DMS79 (cell line): ENCODE data around the gene EGFL7.

Experiments
- DNase-seq: peaks from one replicate; lab custom pipeline; 2025; lab: John Stamatoyannopoulos, UW

EGFL7 gene

DNA sequence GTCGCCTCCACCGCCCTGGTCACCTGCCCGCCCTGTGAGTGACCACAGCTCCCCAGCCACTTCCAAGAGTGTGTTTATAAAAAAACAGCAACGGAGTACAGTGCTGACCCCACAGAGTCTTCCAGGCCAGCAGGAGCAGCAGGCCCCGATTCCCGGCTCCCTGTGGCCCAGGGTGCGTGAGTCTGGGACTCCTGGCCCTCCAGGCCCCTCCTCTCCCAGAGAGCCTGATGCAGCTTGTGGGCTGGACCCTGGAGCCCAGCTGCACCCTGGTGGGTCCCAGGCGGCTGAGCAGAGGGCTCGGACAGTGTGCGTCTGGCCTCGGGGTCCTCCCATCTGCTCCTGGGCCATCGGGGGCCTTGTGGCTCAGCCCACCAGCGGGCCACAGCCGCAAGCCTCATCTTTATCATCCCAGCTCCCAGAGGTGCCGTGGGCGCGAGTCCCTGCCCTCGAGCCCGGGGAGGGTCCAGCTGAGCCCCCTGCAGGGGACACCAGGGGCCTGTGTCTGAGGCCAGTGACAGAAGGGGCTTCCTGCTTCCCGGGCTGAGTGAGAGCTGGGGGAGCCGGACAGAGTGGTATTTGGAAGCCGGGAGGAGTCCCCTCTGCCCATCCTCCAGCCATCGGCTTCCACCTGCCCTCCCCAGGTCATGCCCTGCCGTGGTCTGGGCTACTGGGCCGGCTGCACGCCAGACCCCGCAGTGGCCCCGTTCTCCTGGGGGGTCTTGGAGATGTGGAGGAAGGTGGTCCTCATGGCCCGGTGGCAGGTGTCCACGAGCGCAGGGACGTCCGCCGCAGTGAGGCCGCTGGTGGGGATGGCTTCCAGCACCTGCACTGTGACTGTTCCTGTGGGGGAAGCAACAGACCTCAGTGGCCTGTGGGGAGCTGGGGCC, 10.6 kb downstream of the EGFL7 start:
- no peak for DNase-seq

DNA sequence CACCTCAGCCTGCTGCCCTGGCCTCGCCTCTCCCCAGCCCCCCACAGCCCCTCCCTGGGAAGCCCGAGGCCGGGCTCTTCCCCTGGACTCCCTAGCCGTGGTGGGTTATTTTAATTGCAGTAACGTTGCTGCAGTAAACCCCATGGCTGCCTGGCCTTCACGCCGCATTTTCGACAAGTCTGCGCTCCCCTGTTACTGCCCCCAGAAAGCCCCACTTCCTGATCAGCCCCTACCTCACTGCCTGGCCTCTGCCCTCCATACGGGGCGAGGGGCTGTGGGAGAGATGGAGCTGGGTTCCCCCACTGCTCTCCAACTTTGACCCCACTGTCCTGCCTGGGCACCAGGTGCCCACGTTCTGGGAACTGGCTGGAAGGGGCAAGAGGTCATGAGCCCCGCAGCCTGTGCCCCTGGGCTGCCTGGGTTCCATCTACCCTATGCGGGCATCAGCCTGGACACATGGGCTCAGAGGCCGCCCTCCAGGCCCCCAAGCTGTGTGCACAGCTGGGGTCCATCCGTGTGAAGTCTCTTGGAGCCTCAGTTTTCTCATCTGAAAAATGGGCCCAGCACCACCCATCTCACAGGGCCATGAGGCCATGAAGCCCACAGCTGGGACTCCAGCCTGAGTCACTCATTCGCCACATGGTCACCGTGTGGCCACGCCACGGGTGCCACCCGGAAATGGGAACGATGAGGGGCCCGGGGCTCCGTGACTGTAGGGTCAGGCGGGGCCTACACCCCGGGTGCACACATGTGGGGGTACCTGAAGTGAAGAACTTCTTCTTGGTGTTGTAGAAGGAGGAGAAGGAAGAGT, 11.5 kb downstream of the EGFL7 start:
- no peak for DNase-seq

DNA sequence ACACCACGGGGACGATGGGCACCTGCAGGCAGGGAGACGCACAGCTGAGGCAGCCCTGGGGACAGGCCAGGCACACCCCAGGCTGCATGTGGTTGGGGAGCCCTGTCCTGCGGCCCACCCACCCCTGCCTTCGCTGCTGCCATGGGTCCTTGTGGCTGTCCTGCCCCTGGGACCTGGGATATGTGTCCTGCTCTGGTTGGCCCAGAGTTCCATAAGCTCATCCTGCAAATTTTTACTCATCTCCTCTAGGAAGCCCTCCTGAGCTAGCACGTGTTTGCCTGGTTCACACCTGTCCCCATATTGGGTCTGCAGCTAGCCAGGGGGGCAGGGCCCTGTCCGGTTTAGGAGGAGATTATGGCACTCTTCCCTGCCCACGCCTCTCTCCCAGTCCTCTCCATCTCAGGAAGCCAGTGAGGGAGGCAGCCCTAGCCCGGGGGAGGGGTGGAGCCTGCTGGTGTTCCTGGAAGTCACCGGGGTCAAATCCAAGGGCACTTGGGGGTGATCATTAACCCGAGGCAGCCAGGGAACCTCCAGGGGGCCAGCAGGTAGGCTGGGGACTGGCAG, 12.2 kb downstream of the EGFL7 start:
- DNase-seq: no peak

- no peak for DNase-seq
Observed at GRCh38 chr9:136675477-136676296, 13.0 kb downstream of the EGFL7 start.

GRCh38 chr9:136676297-136676794, 13.6 kb downstream of the EGFL7 start:
- DNase-seq: no peak

GRCh38 chr9:136676920-136677686, 14.4 kb downstream of the EGFL7 start:
- no peak for DNase-seq

DNA sequence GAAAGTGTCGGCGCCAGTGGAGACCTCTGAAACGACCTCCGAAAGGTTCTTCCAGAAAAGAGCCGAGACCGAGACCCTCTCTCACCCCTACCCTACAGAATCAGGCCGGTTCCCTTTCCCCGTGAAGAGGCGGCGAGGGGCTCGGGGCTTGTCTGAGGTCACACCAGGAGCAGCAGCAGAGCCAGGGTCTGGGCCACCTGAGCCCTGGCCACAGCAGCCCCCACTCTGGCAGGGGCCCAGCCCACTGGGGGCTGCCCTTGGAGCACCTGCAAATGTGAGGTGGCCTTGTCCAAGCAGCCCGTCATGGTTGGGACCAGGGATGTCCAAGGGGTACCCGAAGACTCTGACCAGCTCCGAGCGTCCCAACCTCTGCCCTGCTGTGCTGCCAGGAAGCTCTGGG, 15.3 kb downstream of the EGFL7 start:
- no peak for DNase-seq

- DNase-seq: no peak
Observed at GRCh38 chr9:136678624-136679023, 15.9 kb downstream of the EGFL7 start.

- no peak for DNase-seq
Observed at GRCh38 chr9:136679431-136679941, 16.8 kb downstream of the EGFL7 start.

DNA sequence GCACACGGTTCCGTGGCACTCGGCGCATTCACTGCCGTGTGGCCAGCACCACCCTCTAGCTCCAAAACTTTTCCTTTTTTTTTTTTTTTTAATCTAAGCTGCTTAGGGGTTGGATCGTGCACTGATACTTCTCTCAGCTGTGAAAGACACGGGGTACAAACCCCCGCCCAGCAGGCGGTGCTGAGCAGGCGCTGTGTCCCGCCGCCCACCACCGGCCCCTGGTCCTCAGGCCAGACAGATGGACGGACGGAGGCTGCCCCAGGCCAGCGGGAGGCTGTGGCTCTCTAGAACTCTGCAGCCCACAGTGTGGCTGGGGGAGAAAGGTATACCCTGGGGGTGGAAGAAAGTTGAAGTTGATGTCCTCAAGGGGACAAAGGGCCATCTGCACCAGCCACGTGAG, 18.3 kb downstream of the EGFL7 start:
- no peak for DNase-seq

- DNase-seq: no peak
Observed at GRCh38 chr9:136681945-136682699, 19.4 kb downstream of the EGFL7 start.

DNA sequence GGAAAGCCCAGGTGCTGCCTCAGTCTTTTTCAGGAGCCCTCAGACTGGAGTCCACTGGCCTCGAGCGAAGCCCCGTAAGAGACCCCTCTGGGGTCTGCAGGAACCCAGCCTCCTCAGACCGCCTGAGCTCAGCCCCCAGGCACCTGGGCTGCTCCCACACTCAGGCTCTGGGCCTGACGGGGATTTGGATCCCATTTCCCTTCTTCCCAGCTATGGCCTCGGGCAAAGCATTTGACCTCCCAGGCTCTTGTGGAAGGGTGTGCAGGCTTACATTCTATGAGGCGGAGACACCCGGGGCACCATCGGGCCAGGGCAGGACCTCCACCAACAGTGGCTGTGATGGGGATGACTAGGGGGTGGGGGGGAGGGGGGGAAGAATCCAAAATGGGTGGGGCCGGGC, 20.0 kb downstream of the EGFL7 start:
- DNase-seq: no peak

- no peak for DNase-seq
Observed at GRCh38 chr9:136683173-136683745, 20.5 kb downstream of the EGFL7 start.

GRCh38 chr9:136683755-136684154, 21.0 kb downstream of the EGFL7 start:
- DNase-seq: no peak

DNA sequence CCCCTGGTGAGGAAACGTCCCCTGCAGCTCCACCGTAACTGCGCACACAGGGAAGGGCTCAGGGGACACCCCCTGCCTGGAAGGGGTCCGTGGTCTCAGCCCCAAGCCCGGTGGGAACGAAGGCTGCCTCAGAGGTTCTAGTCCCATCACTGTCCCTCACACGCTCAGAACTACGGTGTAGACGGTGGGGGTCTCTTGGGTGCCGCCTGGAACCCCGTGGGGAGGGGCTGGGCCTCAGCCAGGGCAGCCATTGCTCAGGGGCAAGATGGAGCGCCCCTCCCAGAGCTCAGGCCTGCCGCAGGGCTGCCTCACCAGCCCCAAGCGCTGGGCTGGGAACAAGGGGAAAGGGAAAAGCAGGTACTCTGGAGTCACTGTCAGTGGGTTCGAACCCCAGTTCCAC, 21.6 kb downstream of the EGFL7 start:
- DNase-seq: no peak

GRCh38 chr9:136684799-136685198, 22.1 kb downstream of the EGFL7 start:
- no peak for DNase-seq

DNA sequence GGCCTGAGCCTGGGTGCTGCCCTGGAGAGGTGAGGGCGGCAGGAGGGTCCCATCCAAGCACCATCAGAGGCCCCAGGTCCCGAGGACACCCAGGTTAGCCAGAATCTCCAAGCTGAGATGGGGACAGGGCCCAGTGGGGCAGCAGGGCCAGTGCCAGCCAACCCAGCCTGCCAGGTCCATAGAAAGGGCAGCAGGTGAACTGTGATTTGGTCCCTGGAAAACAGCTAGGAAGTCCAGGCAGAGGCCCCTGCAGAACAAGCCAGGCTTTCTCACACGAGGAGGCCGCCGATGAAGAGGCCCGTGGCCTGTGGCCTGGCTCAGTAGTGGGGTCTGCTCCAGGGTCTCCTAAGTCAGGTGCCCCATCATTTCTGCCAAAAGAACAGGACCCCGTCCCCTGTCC, 22.5 kb downstream of the EGFL7 start:
- no peak for DNase-seq

- no peak for DNase-seq
Observed at GRCh38 chr9:136685790-136686533, 23.2 kb downstream of the EGFL7 start.

DNA sequence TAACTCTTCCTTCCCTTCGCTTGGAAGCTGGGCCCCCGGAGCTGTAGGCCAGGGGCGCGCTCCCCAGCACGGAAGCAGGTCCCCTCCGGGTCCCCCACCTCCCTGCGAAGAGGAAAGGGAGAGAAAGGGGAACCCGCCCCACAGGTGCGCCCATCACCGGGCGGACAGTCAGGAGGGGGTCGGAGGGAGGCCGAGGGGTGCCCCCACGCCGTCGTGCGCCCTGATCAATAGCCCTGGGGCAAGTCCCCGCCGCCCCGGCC, 23.7 kb downstream of the EGFL7 start:
- no peak for DNase-seq
